ENCODE data around the gene DNAH8. TPM values are rescaled to one million over a fixed set of nuclear protein-coding genes. Genes with fewer than 3 reads are reported as not detected.

DNAH8 gene
- total RNA-seq, 2 experiments from 2014 or later, result 0.03 TPM; not detected in 1

- no peaks in the 10 kb centered on the region for H3K9me3 Mint-ChIP-seq
- intact Hi-C loops (cut with DNase I, micrococcal nuclease), result no loop called here
- no peak overlapping the region for H3K27ac Mint-ChIP-seq
- Histone ChIP-seq H3K4me1 (ENCODE audit: insufficient read depth, low read length) (no peaks in the 10 kb centered on the region), H3K27ac (ENCODE audit: low read depth in 1 of 2, low read length in 2 of 2) (no peak overlapping the region), H3K4me3 (ENCODE audit: low read length) (no peak overlapping the region), H3K27me3 (ENCODE audit: control insufficient read depth in 1 of 2, insufficient read depth in 2 of 2, low read length in 2 of 2) (no peaks in the 10 kb centered on the region), H3K36me3 (ENCODE audit: insufficient read depth, low read length) (peaks cover 26% of the 10 kb centered on the region), H3K9me3 (ENCODE audit: control insufficient read depth in 1 of 2, insufficient read depth in 1 of 2, low read length in 2 of 2) (no peaks in the 10 kb centered on the region)
- no peak for ATAC-seq (ENCODE audit: poor library complexity)
- ChIA-PET POLR2A (no interaction called here), CTCF (no interaction called here)
- no peak for TF ChIP-seq CTCF (IDR thresholded peaks at IDR 0.05)
- peaks cover 84% of the 10 kb centered on the region for H3K36me3 Mint-ChIP-seq (ENCODE audit: low read depth)
- peaks cover 4% of the 10 kb centered on the region for H3K4me1 Mint-ChIP-seq (ENCODE audit: low read depth)
- no peak for DNase-seq
- no peaks in the 10 kb centered on the region for H3K27me3 Mint-ChIP-seq
- H3K4me3 Mint-ChIP-seq, result no peak overlapping the region
Observed at GRCh38 chr6:38679668-38680067, 35.4 kb upstream of the DNAH8 start.

GRCh38 chr6:38681850-38682249 is 33.3 kb upstream of the DNAH8 start:
- no peak for DNase-seq
- no peaks in the 10 kb centered on the region for H3K4me1 ChIP-seq (ENCODE audit: insufficient read depth, low read length)
- intact Hi-C loops (cut with DNase I, micrococcal nuclease), result no loop called here
- H3K36me3 ChIP-seq (ENCODE audit: insufficient read depth, low read length), result peaks cover 23% of the 10 kb centered on the region
- H3K27me3 Mint-ChIP-seq, result no peaks in the 10 kb centered on the region
- no peak overlapping the region for H3K27ac Mint-ChIP-seq
- no peaks in the 10 kb centered on the region for H3K9me3 Mint-ChIP-seq
- POLR2A ChIA-PET, result no interaction called here
- H3K27ac ChIP-seq (ENCODE audit: low read depth in 1 of 2, low read length in 2 of 2), result no peak overlapping the region
- H3K9me3 ChIP-seq (ENCODE audit: control insufficient read depth in 1 of 2, insufficient read depth in 1 of 2, low read length in 2 of 2), result no peaks in the 10 kb centered on the region
- no peak for ATAC-seq (ENCODE audit: poor library complexity)
- H3K36me3 Mint-ChIP-seq (ENCODE audit: low read depth), result peaks cover 67% of the 10 kb centered on the region
- H3K4me1 Mint-ChIP-seq (ENCODE audit: low read depth), result no peaks in the 10 kb centered on the region
- CTCF ChIA-PET, result no interaction called here
- no peaks in the 10 kb centered on the region for H3K27me3 ChIP-seq (ENCODE audit: control insufficient read depth in 1 of 2, insufficient read depth in 2 of 2, low read length in 2 of 2)
- TF ChIP-seq CTCF (IDR thresholded peaks at IDR 0.05), result no peak
- H3K4me3 ChIP-seq (ENCODE audit: low read length), result no peak overlapping the region
- no peak overlapping the region for H3K4me3 Mint-ChIP-seq

GRCh38 chr6:38684237-38684636 is 30.9 kb upstream of the DNAH8 start:
- DNase-seq (no peak), ATAC-seq (ENCODE audit: poor library complexity) (no peak)
- H3K4me3 ChIP-seq (ENCODE audit: low read length), result no peak overlapping the region
- no peaks in the 10 kb centered on the region for H3K27me3 ChIP-seq (ENCODE audit: control insufficient read depth in 1 of 2, insufficient read depth in 2 of 2, low read length in 2 of 2)
- H3K9me3 ChIP-seq (ENCODE audit: control insufficient read depth in 1 of 2, insufficient read depth in 1 of 2, low read length in 2 of 2), result no peaks in the 10 kb centered on the region
- Mint-ChIP-seq H3K4me1 (ENCODE audit: low read depth) (peaks cover 9% of the 10 kb centered on the region), H3K36me3 (ENCODE audit: low read depth) (peaks cover 51% of the 10 kb centered on the region), H3K4me3 (no peak overlapping the region), H3K27ac (no peak overlapping the region), H3K27me3 (no peaks in the 10 kb centered on the region), H3K9me3 (no peaks in the 10 kb centered on the region)
- H3K4me1 ChIP-seq (ENCODE audit: insufficient read depth, low read length), result no peaks in the 10 kb centered on the region
- ChIA-PET CTCF (no interaction called here), POLR2A (no interaction called here)
- no peak for TF ChIP-seq CTCF (IDR thresholded peaks at IDR 0.05)
- peaks cover 18% of the 10 kb centered on the region for H3K36me3 ChIP-seq (ENCODE audit: insufficient read depth, low read length)
- intact Hi-C loops (cut with DNase I, micrococcal nuclease), result no loop called here
- no peak overlapping the region for H3K27ac ChIP-seq (ENCODE audit: low read depth in 1 of 2, low read length in 2 of 2)

Data from CD4-positive, alpha-beta T cell (primary cell).